Measurements from ENCODE around the gene EGFR. TPM values are rescaled to one million over a fixed set of nuclear protein-coding genes. Genes with fewer than 3 reads are reported as not detected.
A peak's percentile ranks its signal among the peaks of the same experiment; 100 is the strongest.

Gene EGFR
- total RNA-seq, 1 donor from 2014 or later = 58.1 TPM

DNA sequence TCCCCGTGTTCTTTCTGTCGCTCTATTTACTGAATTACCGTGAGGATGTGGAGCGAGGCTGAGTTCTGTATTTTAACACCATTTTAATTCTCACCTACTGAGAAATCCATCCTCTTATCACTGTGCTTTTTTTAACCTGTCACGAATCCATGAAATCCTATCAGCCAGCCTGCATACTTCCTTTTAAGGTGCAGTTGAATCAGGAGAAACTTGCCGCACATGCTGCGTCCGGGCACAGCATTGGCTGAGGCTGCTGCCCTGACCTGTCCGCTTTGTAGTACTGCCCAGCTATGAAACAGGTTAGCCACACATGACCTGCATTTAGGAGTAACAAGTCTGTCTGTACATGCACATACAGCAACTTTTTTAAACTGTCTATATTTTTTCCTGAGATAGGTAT, 82.5 kb downstream of the EGFR start:
- no peak for DNase-seq

- DNase-seq = no peak
Measured at GRCh38 chr7:55104123-55104522, 85.3 kb downstream of the EGFR start.

DNA sequence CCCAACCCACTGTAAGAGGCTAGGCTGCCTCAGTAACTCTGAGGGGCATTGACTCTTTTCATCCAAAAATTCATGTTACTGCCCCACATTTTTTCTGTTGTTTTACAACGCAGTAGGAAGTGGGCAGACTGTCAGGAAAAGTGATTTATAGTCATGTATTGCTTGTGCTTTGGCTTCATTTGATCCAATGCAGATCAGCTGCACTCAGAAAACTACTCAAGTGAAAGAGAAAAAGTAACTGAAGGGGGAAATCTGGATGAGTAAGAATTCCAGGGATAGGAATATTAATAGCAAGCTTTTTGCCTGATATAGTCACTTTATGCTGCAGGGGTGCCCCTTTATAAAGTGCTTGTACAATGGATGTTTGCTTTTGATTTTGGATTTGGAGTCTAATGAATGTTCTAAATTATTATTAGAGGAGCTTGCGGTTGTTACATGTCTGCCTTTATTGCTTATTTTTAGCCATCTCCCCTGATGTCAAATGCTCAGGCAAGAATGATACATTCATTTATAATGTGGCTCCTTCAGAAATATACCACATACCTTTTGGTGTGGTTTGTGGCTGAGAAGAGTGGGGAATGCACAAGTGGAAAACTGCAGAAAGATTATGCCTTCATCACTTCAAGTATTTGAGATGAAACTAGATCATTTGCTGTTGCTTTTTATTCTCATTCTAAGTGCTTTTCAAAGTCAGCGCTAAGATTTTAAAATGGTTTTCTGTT, 86.1 kb downstream of the EGFR start:
- DNase-seq = no peak

GRCh38 chr7:55105952-55106351, 87.1 kb downstream of the EGFR start:
- DNase-seq = no peak

DNA sequence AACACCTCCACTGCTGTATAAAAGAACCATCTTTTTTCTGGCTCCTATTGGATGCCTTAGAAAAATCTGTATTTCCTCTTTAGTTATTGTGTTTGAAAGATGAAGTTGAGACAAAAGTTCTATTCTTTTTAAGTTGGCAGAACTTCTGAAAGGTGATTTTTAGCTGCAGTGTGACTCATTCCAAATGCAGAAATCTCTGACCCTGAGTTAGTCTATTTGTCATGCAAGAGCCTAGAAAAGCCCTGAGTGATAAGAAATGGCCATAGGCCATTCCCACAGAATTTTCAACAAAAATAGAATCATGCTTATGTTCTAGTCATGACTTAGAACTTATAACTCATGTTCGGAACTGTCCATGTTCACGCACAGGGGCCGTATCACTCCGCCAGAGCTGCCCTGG, 89.1 kb downstream of the EGFR start:
- no peak for DNase-seq

GRCh38 chr7:55108401-55108800, 89.6 kb downstream of the EGFR start:
- DNase-seq = no peak

GRCh38 chr7:55108818-55109217, 90.0 kb downstream of the EGFR start:
- no peak for DNase-seq

GRCh38 chr7:55109404-55110167, 90.8 kb downstream of the EGFR start:
- peak; percentile 63 for DNase-seq

DNA sequence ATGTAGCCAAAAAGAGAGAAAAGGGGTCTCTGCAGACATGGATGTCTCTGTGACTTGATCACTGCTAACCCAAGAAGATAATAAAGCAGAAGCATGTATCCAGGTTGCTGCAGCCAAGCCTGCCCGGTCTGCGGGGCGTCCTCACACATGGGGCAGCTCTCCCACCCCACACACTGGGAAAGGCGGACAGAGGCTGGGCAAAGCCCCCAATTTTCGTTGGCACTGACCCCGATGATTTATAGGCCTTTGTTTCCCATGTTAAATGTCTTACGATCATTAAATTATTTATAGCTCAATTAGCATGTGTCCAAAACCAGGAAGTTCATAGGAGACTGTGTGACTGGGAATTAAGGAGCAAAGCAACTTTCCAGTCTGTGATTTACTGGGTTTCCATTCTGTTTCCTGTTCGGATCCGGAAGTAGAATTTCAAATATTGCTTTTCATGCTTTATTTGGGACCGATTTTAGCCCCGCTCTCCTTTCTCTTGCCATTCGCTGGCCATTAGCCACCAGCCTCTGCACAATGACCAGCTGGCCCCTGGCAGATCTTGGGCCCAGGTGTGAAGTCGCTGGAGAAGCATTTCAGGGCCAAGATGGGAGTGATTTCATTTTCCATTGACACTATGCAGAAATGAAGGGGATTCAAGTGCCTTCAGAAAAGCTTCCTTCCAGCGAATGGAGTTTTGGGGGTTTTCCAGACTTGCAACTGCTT, 91.6 kb downstream of the EGFR start:
- DNase-seq = no peak

GRCh38 chr7:55110993-55111361, 92.2 kb downstream of the EGFR start:
- peak; percentile 94 for DNase-seq

DNA sequence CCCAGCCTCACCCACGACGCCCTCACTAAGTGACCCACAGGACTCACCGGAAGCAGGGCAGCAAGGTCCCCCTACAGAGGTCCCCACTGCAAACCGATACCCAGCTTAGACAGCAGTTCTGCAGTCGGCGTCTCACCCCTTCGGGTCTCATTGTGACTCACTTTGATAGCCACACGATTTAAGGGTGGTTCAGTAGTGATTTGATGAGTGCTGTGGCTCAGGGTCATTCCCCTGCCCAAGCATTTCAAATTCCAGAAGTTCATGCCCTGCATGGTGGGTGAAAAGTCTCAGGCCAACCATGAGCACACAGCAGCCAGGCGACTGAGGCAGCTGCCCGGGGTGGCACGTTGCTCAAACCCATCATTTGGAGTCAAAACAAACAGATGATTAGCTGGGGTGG, 93.2 kb downstream of the EGFR start:
- DNase-seq = no peak

DNA sequence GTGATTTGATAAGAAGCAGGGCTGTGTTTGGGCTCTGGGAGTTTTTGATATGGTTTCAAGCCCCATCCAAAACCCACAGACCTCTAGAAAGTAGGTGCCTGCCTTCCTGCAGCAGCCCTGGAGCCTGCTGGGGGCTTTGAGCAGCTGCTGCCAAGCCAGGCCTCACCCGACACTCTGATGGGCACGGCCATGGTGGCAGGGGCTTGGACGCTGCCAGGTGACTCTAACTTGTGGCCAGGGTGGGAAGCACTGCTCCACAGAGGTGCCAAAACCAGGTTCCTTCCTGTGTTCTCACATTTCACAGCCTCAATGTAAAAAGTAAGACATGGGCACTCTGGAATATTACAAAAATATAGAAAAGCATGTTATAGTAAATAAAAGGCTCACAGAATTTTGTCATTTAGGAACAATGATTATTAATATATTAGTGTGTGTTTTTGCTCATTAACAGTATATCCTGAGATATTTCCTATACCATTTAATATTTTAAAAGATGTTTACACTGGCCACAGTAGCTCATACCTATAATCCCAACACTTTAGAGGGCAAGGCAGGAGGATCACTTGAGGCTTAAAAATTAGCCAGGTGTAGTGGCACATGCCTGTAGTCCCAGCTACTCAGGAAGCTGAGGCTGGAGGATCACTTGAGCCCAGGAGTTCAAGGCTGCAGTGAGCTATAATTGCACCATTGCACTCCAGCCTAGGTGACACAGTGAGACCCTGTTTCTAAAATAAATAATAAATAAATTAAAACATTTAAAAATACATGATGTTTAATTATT, 95.1 kb downstream of the EGFR start:
- no peak for DNase-seq

- DNase-seq = no peak
Measured at GRCh38 chr7:55117286-55117685, 98.5 kb downstream of the EGFR start.

GRCh38 chr7:55118426-55118825, 99.6 kb downstream of the EGFR start:
- DNase-seq = no peak

- no peak for DNase-seq
Measured at GRCh38 chr7:55119571-55119970, 100.8 kb downstream of the EGFR start.

- no peak for DNase-seq
Measured at GRCh38 chr7:55120074-55120473, 101.3 kb downstream of the EGFR start.

GRCh38 chr7:55120501-55121198, 101.8 kb downstream of the EGFR start:
- DNase-seq = no peak

GRCh38 chr7:55121249-55121648, 102.4 kb downstream of the EGFR start:
- no peak for DNase-seq

GRCh38 chr7:55122263-55122662, 103.4 kb downstream of the EGFR start:
- DNase-seq = no peak

- DNase-seq = no peak
Measured at GRCh38 chr7:55124989-55125875, 106.4 kb downstream of the EGFR start.

DNA sequence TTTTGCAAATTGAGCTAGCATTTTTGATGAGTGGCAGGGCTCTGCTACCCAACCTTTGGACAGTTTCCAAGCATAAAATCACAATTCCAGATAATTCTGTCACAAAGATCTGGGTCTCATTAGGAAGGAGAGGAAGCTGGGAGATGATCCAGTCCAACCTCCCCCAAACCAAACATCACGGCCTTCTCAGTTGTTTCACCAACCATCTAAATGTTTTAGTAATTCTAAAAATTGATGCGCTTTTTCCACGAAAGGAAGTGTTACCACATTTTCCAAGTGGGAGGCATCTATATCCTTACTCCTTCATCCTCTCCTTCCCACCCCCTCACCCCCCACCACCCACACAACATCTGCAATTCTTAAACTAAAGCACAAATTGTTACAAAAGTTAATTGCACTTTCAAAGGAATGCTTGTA, 108.3 kb downstream of the EGFR start:
- DNase-seq = no peak
